ENCODE data around the gene RAB14. TPM values are rescaled to one million over a fixed set of nuclear protein-coding genes. Genes with fewer than 3 reads are reported as not detected.

The RAB14 gene
- total RNA-seq, 1 donor from 2014 or later: 51.3 TPM

- no peaks in the 10 kb centered on the region for H3K4me1 ChIP-seq
- H3K9me3 ChIP-seq (replicated peaks): no peaks in the 10 kb centered on the region
- H3K27ac ChIP-seq (replicated peaks): no peak overlapping the region
- DNase-seq: no peak
- H3K27me3 ChIP-seq (ENCODE audit: low read depth): no peaks in the 10 kb centered on the region
- no peaks in the 10 kb centered on the region for H3K36me3 ChIP-seq
- no peak overlapping the region for H3K4me3 ChIP-seq
- intact Hi-C loops (cut with micrococcal nuclease): no loop called here
- TF ChIP-seq CTCF (IDR thresholded peaks at IDR 0.05; ENCODE audit: borderline replicate concordance): no peak
These were observed 33.1 kb upstream of the RAB14 start for GRCh38 chr9:121234832-121235161.

- Histone ChIP-seq H3K4me3 (no peak overlapping the region), H3K36me3 (no peaks in the 10 kb centered on the region), H3K4me1 (no peaks in the 10 kb centered on the region), H3K27ac (replicated peaks) (no peak overlapping the region), H3K9me3 (replicated peaks) (no peaks in the 10 kb centered on the region), H3K27me3 (ENCODE audit: low read depth) (no peaks in the 10 kb centered on the region)
- no peak for TF ChIP-seq CTCF (IDR thresholded peaks at IDR 0.05; ENCODE audit: borderline replicate concordance)
- DNase-seq: no peak
- intact Hi-C loops (cut with micrococcal nuclease): no loop called here
These were observed 32.5 kb upstream of the RAB14 start for GRCh38 chr9:121233906-121234831.

GRCh38 chr9:121232251-121232650, 30.6 kb upstream of the RAB14 start:
- no peak overlapping the region for H3K27ac ChIP-seq (replicated peaks)
- H3K4me3 ChIP-seq: no peak overlapping the region
- intact Hi-C loops (cut with micrococcal nuclease): no loop called here
- no peaks in the 10 kb centered on the region for H3K4me1 ChIP-seq
- no peak for DNase-seq
- H3K27me3 ChIP-seq (ENCODE audit: low read depth): no peaks in the 10 kb centered on the region
- no peaks in the 10 kb centered on the region for H3K36me3 ChIP-seq
- no peaks in the 10 kb centered on the region for H3K9me3 ChIP-seq (replicated peaks)
- no peak for TF ChIP-seq CTCF (IDR thresholded peaks at IDR 0.05; ENCODE audit: borderline replicate concordance)

GRCh38 chr9:121230256-121230655, 28.6 kb upstream of the RAB14 start:
- no peak for DNase-seq
- Histone ChIP-seq H3K4me1 (no peaks in the 10 kb centered on the region), H3K4me3 (no peak overlapping the region), H3K36me3 (no peaks in the 10 kb centered on the region), H3K9me3 (replicated peaks) (no peaks in the 10 kb centered on the region), H3K27ac (replicated peaks) (no peak overlapping the region), H3K27me3 (ENCODE audit: low read depth) (no peaks in the 10 kb centered on the region)
- intact Hi-C loops (cut with micrococcal nuclease): no loop called here
- TF ChIP-seq CTCF (IDR thresholded peaks at IDR 0.05; ENCODE audit: borderline replicate concordance): no peak

GRCh38 chr9:121227862-121228261, 26.2 kb upstream of the RAB14 start:
- no peaks in the 10 kb centered on the region for H3K27me3 ChIP-seq (ENCODE audit: low read depth)
- no peak overlapping the region for H3K27ac ChIP-seq (replicated peaks)
- DNase-seq: no peak
- no peak overlapping the region for H3K4me3 ChIP-seq
- TF ChIP-seq CTCF (IDR thresholded peaks at IDR 0.05; ENCODE audit: borderline replicate concordance): no peak
- no peaks in the 10 kb centered on the region for H3K9me3 ChIP-seq (replicated peaks)
- H3K4me1 ChIP-seq: no peaks in the 10 kb centered on the region
- intact Hi-C loops (cut with micrococcal nuclease): no loop called here
- H3K36me3 ChIP-seq: no peaks in the 10 kb centered on the region

Data from left ventricle myocardium inferior (tissue), 1 donor.